Measurements from ENCODE around the gene APCS. TPM values are rescaled to one million over a fixed set of nuclear protein-coding genes. Genes with fewer than 3 reads are reported as not detected.

APCS gene
- total and polyA plus RNA-seq, 2 donors (not counting 3 experiments of a cell fraction or from before 2014, with no cell fraction given), result not detected

DNA sequence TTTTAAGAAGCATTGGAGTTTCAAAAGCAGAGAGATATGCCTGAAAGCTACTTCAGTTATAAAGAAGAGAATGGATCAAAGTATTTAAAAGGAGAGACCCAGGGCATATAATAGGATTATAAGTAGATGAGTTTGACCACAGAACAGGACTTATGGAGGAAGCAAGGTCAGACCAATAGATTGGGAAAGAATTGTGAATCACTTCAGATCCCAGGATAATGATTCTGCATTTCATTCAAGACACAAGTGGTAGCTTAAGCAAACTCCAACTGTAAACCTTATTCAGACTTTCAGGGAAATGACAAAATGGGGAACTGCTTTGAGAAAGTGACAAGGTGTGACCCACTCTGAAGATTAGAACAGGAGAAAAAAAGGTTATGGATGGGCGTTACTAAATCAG lies 32.9 kb upstream of the APCS start:
- CTCF ChIA-PET, result no interaction called here
- Histone ChIP-seq H3K79me2 (ENCODE audit: control insufficient read depth, insufficient read depth, low read length) (no peaks in the 10 kb centered on the region), H3K9me1 (replicated peaks; ENCODE audit: control insufficient read depth, extremely low read depth, insufficient read depth, low read length) (no peaks in the 10 kb centered on the region), H3K4me1 (ENCODE audit: control insufficient read depth, extremely low read depth, insufficient read depth, low read length) (no peaks in the 10 kb centered on the region), H3K9me3 (replicated peaks; ENCODE audit: control insufficient read depth, insufficient read depth, low read length) (no peaks in the 10 kb centered on the region), H2AFZ (ENCODE audit: low read depth, low read length) (no peak overlapping the region), H3K4me2 (ENCODE audit: insufficient read depth, low read length) (no peak overlapping the region), H3K27me3 (ENCODE audit: control insufficient read depth in 2 of 2, insufficient read depth in 2 of 2, low read length in 2 of 2) (no peaks in the 10 kb centered on the region), H3K4me3 (replicated peaks in 1 of 3; ENCODE audit: insufficient read depth in 1 of 3, low read depth in 1 of 3, low read length in 3 of 3) (no peak overlapping the region), H4K20me1 (replicated peaks; ENCODE audit: control insufficient read depth, extremely low read depth, insufficient read depth, low read length) (no peaks in the 10 kb centered on the region), H3K9ac (replicated peaks; ENCODE audit: extremely low read depth, insufficient read depth, low read length) (no peak overlapping the region), H3K36me3 (ENCODE audit: control insufficient read depth in 2 of 2, extremely low read depth in 1 of 2, insufficient read depth in 2 of 2, low read length in 2 of 2) (no peaks in the 10 kb centered on the region), H3K27ac (ENCODE audit: insufficient read depth, low read depth, low read length) (no peak overlapping the region)
- TF ChIP-seq, protein P1, sequence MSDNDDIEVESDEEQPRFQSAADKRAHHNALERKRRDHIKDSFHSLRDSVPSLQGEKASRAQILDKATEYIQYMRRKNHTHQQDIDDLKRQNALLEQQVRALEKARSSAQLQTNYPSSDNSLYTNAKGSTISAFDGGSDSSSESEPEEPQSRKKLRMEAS (IDR thresholded peaks at IDR 0.05; ENCODE audit: insufficient read depth, insufficient read length), result no peak
- TF ChIP-seq GATA2 (IDR thresholded peaks at IDR 0.05; ENCODE audit: insufficient read depth, insufficient read length, low read depth, low read length) (no peak), POLR2AphosphoS5 (IDR thresholded peaks at IDR 0.05; ENCODE audit: insufficient read depth, low read depth, low read length) (no peak), FOS (IDR thresholded peaks at IDR 0.05; ENCODE audit: borderline replicate concordance, insufficient read depth, low read length) (no peak), EZH2 (IDR thresholded peaks at IDR 0.05; ENCODE audit: borderline replicate concordance, low read depth, low read length, severe bottlenecking) (no peak), JUN (IDR thresholded peaks at IDR 0.05; ENCODE audit: borderline replicate concordance, insufficient read depth, insufficient read length, low read depth) (no peak), POLR2A (IDR thresholded peaks at IDR 0.05; ENCODE audit: low read depth, low read length) (no peak), MYC (IDR thresholded peaks at IDR 0.05; ENCODE audit: low read depth, low read length) (no peak)
- TF ChIP-seq, protein P2, sequence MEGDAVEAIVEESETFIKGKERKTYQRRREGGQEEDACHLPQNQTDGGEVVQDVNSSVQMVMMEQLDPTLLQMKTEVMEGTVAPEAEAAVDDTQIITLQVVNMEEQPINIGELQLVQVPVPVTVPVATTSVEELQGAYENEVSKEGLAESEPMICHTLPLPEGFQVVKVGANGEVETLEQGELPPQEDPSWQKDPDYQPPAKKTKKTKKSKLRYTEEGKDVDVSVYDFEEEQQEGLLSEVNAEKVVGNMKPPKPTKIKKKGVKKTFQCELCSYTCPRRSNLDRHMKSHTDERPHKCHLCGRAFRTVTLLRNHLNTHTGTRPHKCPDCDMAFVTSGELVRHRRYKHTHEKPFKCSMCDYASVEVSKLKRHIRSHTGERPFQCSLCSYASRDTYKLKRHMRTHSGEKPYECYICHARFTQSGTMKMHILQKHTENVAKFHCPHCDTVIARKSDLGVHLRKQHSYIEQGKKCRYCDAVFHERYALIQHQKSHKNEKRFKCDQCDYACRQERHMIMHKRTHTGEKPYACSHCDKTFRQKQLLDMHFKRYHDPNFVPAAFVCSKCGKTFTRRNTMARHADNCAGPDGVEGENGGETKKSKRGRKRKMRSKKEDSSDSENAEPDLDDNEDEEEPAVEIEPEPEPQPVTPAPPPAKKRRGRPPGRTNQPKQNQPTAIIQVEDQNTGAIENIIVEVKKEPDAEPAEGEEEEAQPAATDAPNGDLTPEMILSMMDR (IDR thresholded peaks at IDR 0.05; ENCODE audit: extremely low read depth in 1 of 2, insufficient read depth in 1 of 2, low read depth in 1 of 2, low read length in 2 of 2), result no peak
- intact Hi-C loops (cut with micrococcal nuclease) (no loop called here), dilution Hi-C loops (cut with MboI; ENCODE audit: extremely low pct_ligation_motif_present, low sequenced_read_pairs) (no loop called here)
- BruUV-seq (replicated peaks), result no TSS peak
- FAIRE-seq (no peak), DNase-seq (ENCODE audit: low read depth, low spot score) (no peak)
- POLR2A ChIA-PET, result no interaction called here

Data from endothelial cell of umbilical vein (primary cell).